SW 1271 (cell line): ENCODE data around the gene MRPS18A.
"Not testable (repeated sequence)": the region's sequence is repeated elsewhere in the genome, so short reads cannot be mapped to it uniquely, and the experiment has no call there.

Experiments used
- DNase-seq, 2 experiments: peaks; one replicate each; lab custom pipeline; 2025; lab: John Stamatoyannopoulos, UW

MRPS18A gene

GRCh38 chr6:43717389-43717788 lies 29.8 kb upstream of the MRPS18A start:
- DNase-seq = no peak

- no peak for DNase-seq
These were observed 28.5 kb upstream of the MRPS18A start for GRCh38 chr6:43716099-43716498.

DNA sequence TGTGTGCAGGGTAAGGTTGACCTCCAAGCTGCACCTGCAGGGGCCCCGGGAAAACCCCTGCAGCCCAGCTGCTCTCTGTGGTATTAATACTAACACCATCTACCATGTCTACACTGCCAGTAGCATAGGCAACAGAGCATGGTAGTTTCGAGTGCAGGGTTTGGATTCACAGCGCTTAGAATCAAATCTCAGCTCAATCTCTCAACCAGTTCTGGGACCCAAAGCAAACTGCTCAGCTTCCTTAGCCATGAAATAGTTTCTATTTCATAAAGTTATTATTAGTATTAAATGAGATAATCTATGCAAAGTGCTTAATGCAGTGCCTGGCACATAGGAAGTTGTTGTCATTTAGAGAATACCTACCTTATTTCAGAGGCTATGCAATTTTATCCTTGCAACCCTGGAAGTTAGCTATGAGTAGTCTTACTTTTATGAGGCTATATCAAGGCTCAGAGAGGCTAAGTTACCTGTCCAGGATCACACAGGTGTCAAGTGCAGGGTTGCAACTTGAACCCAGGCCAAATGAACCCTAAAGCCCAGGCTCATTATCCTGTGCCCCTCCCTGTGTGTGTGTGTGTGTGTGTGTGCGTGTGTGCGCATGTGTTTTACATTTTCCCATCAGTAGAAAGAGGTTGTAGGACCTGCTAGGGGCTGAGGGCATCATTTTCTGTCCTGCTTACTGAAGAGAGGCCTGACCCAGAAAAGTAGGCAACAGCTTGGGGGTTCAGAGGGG lies 27.6 kb upstream of the MRPS18A start:
- no peak for DNase-seq

GRCh38 chr6:43714311-43715055 lies 26.9 kb upstream of the MRPS18A start:
- DNase-seq = no peak

DNA sequence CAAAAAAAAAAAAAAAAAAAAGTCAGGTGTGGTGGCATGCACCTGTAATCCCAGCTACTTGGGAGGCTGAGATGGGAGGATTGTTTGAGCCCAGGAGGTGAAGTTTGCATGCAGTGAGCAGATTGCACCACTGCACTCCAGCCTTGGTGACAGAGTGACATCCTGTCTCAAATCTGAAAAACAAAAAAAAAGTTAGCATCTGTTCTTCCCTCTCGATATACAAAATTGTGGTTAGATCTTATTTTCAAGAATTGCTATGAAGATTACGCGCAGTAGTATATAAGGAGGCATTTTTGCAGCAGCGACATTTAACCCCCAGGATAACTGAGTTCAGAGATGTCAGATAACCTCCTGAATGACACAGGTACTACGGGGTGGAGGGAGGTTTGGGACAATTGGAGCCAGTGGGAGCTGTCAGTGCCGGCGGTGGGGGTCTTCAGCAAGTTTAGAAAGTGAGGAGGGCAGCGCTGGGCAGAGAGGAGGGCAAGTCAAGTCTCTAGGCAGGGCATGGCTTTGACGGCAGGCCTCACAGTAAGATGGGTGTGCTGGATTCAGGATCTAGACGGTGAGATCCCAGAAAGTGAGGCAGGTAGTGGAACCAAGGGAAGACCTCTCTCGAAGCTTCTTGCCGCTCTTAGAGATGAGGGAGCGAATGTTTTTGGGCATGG lies 26.2 kb upstream of the MRPS18A start:
- DNase-seq = no peak

- no peak for DNase-seq
These were observed 25.0 kb upstream of the MRPS18A start for GRCh38 chr6:43712579-43712978.

DNA sequence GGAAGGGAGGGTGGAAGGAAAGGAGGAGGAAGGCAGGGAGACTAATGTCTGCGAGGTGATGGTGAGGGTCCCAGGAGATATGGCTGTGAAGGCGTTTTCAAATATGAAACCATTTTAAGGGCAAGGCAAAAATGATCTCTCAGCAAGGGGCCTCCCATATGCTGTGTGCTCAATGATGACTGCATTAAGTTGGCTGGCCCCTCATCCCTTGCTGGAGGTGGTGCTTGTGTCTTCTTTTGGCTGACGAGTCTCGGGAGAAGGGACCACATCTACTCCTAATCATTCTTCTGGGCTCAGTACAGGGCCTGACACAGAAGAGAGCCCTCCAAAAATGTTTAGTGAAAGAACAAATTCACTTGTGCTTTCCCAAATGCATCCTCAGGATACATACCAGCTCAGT lies 23.0 kb upstream of the MRPS18A start:
- DNase-seq = no peak

DNA sequence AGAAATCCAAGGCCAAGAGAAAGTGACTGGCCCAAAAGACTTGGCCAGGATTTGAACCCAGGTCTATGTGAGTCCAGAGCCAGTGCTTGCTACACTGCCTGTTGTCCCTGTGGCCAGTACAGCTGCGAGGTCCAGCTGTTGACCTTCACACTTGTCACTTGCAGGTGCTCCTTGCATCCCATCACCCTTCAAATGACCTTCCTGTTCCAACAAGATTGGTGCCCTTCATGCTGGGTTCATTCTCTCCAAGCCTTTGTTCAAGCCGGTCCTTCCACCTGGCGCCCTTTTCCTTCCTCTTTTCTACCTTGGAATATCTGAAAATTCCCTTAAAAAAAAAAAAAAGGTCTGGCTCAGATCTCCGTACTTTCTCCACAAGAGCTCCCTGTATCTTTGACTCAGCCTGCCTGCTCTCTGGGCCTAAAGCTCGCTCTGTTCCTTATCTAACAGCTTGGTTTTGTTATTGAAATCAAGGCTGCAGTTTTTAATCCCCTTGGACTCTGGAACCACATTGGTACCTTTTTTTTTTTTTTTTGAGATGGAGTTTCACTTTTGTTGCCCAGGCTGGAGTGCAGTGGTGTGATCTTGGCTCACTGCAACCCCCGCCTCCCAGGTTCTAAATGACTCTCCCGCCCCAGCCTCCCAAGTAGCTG lies 22.2 kb upstream of the MRPS18A start:
- no peak for DNase-seq

- no peak for DNase-seq
These were observed 21.5 kb upstream of the MRPS18A start for GRCh38 chr6:43708860-43709653.

DNA sequence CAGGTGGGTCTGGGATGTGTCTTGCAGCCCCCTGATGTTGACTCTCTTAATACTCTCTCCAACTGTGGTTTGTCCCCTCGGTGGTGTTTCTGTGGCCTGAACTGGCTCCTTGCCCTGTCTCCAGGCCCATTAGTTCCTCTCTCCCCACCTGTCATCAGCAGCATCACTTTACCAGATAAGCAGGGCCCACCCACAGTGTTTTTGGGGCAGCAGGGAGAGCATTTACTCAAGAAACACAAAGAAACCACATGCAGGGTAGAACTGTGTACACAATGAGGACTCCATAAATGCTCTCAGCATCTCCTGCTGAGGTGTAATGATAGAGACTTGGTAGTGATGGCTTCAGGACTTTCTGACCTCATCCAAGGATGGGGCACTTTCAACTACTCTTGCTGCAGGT lies 20.2 kb upstream of the MRPS18A start:
- DNase-seq = no peak

GRCh38 chr6:43707269-43707668 lies 19.7 kb upstream of the MRPS18A start:
- DNase-seq = no peak

GRCh38 chr6:43706788-43707187 lies 19.2 kb upstream of the MRPS18A start:
- DNase-seq = no peak

- DNase-seq = no peak
These were observed 18.4 kb upstream of the MRPS18A start for GRCh38 chr6:43705996-43706395.

GRCh38 chr6:43703512-43704429 lies 16.2 kb upstream of the MRPS18A start:
- DNase-seq = no peak

DNA sequence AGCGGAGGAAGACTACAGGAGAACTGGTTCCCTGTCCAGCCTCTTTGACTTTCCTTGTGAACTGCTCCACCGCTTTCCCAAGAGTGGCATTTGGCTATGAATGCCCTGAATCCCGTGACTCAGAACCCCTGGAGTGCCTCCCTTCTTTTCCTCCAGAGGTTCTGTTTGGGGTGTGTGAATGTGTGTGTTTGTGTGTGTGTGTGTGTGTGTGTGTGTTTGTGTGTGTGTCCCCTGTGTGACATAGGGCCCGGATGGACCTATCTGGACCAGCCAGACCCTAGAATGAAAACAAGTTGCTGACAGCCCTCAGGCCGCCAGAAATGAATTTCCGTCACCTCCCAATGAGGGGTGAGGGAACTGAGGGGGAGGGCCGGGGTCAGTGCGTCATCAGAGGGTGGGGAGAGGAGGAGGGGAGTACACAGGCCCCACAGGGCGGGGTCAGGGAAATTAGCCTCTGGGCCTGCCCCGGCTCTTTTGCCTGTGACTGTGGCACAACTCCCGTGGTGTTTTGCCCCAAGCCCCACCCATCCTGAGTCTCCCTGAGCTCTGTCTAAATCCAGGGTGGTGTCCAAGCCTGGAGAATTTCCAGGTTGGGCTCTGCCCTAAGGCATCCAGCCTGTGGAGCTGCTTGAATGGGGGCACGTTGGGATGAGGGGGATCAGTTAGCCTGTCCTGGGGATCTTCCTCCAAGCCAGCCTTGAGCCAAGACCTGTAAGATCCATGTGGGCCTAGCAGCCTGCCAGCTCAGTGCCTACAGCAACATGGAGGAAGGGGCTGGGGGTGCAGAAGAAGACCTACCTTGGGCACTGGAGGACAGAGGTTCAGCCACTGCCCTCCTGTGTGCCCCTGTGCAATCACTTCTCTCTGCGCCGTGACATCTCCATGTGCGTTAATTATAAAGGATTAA lies 15.2 kb upstream of the MRPS18A start:
- DNase-seq = no peak

DNA sequence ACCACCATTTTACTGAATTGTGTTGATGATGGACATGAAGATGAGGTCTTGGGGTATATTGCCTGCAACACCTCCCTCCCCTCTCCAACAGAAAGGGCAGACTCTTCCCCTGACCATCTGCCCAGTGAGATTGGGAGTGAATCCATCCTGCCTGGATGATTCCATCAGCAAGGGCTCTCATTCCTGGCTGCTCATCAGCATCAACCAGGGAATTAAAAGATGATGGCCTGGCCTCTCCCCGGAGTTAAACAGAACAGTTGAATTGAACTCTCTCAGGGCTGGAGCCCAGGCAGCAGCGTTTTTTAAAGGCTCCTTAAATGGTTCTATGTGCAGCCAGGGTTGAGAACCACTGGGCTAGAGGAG lies 14.6 kb upstream of the MRPS18A start:
- no peak for DNase-seq

DNA sequence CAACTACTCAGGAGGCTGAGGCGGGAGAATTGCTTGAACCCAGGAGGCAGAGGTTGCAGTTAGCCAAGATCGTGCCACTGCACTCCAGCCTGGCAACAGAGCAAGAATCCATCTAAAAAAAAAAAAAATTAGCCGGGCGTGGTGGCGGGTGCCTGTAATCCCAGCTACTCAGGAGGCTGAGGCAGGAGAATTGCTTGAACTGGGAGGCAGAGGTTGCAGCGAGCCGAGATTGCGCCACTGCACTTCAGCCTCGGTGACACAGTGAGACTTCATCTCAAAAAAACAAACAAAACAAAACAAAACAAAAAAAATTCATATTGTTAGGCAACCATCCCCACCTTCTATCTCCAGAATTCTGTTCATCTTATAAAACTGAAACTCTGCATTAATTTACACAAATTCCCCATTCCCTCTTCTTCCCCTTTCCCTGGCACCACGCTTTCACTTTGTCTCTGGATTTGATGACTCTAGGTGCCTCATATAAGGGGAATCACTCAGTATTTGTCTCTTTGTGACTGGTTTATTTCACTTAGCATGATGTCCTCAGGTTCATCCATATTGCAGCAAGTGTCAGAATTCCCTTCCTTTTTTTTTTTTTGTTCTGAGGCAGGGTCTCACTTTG lies 13.5 kb upstream of the MRPS18A start:
- not testable (repeated sequence) for DNase-seq

DNA sequence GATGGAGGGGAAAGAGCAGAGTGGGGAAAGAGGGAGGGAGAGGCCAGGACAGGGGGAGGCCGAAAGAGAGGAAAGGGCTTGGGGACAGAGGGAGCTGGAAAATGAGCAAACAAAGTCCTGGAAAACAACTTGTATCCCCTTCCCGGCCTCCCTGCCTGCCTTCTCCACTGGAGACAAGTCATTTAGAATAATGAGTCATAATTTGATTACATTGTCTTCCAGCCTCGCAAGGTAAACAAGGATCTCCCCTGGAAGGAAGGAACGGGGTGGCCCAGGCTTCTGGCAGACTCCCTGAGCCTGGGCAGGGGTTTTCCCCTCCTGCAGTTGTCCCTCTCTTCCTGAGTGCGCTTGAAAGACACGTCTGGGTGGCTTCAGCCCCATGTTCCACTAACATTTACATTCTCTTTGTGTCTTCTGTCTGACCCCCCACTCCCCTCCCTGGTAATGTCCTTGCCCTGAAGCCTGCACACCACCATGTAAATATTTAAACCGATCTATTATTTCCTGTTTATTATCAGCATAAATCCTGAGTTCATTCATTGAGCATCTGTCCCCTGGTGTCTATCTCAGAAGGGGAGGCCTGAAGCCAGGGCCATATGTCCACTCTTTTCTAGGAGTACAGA lies 12.1 kb upstream of the MRPS18A start:
- no peak for DNase-seq
